Esophagus muscularis mucosa (tissue), 4 donors: Measurements from ENCODE around the gene SYCP2.

Experiments used
- EP300 ChIP-seq: sonication (generic); formaldehyde crosslinking; IDR thresholded peaks from one replicate; pipeline ENCODE4 v1.6.1; 2017; ENCODE audit warnings: antibody characterized with exemption
- POLR2A ChIP-seq: fragments of 450-650 bp; IDR thresholded peaks from one replicate; pipeline ENCODE4 v1.6.1; 2017; ENCODE audit warnings: antibody characterized with exemption, moderate library complexity, mild to moderate bottlenecking, low read depth
- POLR2AphosphoS5 ChIP-seq, 2 donors: sonication (generic); formaldehyde crosslinking; IDR thresholded peaks; one replicate each; pipeline ENCODE4 v1.6.1; 2017; ENCODE audit warnings: antibody characterized with exemption in 2 of 2
- TF ChIP-seq, protein P1 (sequence below), 3 experiments: fragments of 200-600 bp in 2 of 3; fragments of 450-650 bp in 1 of 3; sonication (generic) in 2 of 3; IDR thresholded peaks; one replicate each; pipeline ENCODE4 v1.5.1; 2017 to 2019; ENCODE audit warnings: antibody characterized with exemption in 3 of 3, mild to moderate bottlenecking in 2 of 3, moderate library complexity in 1 of 3

DNA sequence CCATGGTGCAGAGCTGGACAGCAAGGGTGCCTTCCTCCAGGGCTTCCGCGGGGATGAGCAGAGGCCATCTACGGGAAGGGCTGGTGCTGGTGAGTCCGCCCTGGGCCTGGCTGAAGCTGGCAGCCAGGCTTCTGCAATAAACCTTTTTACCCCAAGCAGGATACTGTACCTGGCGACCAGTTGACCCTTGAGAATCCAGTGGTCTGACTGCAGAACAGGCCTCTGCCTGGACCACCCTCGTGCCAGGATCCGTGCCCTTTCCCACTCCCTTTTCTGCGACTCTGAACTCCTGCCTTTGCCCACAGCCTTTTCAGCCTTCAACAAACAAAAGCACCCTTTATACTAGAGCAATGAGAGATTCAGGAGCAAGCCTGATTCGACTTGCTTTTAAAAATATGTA lies 43.6 kb upstream of the SYCP2 start:
- TF ChIP-seq, protein P1, sequence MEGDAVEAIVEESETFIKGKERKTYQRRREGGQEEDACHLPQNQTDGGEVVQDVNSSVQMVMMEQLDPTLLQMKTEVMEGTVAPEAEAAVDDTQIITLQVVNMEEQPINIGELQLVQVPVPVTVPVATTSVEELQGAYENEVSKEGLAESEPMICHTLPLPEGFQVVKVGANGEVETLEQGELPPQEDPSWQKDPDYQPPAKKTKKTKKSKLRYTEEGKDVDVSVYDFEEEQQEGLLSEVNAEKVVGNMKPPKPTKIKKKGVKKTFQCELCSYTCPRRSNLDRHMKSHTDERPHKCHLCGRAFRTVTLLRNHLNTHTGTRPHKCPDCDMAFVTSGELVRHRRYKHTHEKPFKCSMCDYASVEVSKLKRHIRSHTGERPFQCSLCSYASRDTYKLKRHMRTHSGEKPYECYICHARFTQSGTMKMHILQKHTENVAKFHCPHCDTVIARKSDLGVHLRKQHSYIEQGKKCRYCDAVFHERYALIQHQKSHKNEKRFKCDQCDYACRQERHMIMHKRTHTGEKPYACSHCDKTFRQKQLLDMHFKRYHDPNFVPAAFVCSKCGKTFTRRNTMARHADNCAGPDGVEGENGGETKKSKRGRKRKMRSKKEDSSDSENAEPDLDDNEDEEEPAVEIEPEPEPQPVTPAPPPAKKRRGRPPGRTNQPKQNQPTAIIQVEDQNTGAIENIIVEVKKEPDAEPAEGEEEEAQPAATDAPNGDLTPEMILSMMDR (IDR thresholded peaks at IDR 0.05) = no peak
- no peak for TF ChIP-seq POLR2A
- TF ChIP-seq POLR2AphosphoS5 (IDR thresholded peaks at IDR 0.05) = no peak
- no peak for TF ChIP-seq EP300
